HG02642 (cell line): ENCODE results near the gene FASTKD3.

Experiments
- ATAC-seq: cut with Tn5 transposase; IDR thresholded peaks from one replicate; pipeline ENCODE4 v1.9.1; 2021; ENCODE audit warnings: mild to moderate bottlenecking; ENCODE audit not compliant: unreplicated experiment, poor library complexity

The FASTKD3 gene, protein sequence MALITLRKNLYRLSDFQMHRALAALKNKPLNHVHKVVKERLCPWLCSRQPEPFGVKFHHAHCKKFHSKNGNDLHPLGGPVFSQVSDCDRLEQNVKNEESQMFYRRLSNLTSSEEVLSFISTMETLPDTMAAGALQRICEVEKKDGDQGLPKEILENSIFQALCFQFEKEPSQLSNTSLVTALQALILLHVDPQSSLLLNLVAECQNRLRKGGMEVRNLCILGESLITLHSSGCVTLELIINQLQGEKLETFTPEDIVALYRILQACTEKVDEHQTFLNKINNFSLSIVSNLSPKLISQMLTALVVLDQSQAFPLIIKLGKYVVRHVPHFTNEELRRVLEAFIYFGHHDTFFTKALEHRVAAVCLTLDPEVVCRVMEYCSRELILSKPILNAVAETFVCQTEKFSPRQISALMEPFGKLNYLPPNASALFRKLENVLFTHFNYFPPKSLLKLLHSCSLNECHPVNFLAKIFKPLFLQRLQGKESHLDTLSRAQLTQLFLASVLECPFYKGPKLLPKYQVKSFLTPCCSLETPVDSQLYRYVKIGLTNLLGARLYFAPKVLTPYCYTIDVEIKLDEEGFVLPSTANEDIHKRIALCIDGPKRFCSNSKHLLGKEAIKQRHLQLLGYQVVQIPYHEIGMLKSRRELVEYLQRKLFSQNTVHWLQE

DNA sequence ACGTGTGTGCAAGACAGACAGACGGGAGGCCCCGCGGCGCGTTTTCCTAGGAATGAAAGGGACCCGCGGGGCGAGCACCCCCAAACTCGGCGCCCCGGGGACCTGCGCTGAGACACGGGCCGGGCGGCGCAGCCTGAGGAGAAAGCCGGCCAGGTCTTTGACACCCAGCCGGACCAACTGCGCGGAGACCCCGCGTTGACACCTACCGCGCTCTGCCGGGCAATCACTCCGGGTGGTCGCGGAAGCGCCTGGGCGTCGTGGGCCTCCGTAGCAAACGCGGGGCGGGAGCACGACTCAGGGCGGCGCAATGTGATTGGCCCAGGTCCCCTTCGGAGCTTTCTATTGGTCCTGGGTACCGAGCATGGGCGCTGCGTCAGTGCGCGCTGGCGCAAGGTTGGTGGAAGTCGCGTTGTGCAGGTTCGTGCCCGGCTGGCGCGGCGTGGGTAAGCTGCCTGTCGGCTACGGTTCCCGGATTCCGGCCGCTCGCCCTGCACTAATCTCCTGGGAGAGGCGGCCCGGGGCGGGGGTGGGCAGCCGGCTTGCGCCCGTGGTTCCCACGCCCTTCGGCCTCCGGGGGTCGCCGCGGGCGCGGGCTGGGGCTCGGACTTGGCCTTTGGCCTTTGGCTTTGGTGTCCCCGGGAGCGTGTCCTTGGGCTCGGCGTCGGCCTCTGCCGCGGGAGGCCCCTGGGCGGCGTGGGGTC lies at the start of gene FASTKD3, which contains the start of gene MTRR:
Gene FASTKD3, minus strand, starts transcription at position 259 of the 701 bp plus-strand sequence. CDS start 948 bp downstream, outside the sequence.
Gene MTRR, plus strand, starts transcription at position 376 of the 701 bp plus-strand sequence. CDS start 1,647 bp downstream, outside the sequence.
- peak; percentile 99 for ATAC-seq

DNA sequence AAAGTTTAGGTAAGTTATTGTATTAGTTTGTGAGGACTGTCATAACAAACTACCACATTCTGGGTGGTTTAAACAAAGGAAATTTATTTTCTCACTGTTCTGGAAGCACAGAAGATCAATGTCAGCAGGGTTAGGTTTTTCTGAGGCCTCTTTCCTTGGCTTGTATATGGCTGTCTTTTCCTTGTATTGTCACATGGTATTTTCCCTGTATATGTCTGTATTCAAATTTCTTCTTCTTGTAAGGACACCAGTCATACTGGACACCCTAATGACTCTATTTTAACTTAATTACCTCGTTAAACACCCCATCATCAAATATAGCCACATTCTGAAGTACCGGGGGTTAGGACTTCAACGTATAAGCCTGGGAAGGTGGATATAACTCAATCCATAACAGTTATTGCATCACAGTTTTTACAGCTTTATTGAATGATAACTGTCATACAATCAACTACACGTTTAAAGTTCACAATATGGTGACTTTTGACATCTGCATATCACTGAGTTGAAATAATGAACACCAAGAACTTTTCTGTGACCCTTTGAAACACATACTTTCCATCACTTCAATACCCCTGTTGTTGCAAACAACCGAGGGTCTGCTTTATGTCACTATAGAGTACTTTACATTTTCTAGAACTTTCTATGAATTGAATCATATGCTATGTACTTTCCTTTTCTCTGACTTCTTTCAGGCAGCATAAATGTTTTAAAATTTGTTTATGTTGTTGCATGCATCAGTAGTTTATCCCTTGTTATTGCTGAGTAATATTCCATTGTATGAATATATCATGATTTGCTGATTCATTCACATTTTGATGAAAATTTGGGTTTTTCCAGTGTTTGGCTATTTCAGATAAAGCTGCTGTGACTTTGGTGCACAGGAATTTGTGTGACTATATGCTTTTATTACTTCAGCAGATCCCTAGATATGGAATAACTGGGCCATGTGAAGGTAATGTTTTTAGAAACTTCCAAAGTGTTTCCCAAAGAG lies 48.6 kb upstream of the FASTKD3 start:
- ATAC-seq, result no peak

DNA sequence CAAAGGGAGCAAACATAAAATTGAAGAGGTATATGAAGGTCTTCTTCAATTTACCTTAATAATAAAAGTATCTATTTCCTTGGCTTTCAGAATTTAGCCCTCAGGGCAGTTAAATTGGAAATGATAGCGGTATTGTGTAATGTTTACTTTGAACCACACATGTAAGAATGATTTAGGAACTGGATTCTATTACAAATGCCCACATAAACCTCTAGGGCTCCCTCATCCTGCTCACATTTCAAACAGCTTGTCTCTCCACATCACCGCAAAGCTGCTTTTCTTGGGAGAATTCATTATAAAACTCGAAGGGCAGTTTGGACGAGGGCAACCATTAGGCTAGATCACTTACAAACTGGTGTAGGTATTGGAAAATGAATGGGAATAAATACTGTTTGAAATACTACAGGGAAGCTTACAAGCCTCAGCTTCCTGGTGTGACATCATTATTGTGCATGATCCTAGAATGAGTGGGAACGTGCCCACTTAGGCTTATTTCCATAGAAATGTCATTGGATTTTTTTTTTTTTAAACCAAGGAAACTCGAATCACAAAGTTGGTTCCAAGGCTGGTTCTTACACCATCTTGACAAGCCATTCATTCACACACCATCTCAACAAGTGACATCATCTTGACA lies 47.5 kb upstream of the FASTKD3 start:
- ATAC-seq, result no peak

DNA sequence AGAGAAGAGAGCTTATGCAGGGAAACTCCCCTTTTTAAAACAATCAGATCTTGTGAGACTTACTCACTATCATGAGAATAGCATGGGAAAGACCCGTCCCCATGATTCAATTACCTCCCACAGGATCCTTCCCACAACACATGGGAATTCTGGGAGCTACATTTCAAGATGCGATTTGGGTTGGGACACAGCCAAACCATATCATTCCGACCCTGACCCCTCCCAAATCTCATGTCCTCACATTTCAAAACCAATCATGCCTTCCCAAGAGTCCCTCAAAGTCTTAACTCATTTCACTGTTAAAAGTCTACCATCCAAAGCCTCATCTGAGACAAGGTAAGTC lies 42.6 kb upstream of the FASTKD3 start:
- ATAC-seq, result peak; percentile 34

DNA sequence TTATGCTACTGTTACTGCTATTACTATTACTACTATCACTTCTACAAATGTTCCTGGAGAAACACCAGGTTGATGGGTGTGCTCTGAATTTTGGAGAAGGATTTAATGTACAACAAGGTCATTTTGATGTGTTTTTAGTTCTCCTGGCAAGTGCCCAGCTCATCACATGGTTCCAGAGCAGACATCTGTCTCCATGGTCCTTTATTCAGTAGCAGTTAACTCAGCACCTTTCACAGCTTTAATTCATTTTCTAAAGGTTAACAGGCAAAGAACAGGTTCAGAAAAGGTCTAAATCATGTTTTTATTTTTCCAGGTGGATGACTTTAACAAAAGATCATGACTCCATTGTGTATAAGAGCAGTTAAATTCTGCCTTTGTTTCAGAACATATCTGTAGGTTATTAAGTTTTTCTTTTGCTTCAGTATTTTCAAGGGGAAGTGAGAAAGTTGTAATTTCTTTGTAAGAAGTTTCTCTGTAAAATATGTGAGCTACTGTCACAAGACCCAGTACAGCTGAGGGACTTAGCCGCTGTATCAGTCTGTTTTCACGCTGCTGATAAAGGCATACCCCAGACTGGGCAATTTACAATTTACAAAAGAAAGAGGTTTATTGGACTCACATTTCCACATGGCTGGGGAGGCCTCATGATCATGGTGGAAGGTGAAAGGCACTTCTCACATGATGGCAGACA lies 42.1 kb upstream of the FASTKD3 start:
- ATAC-seq, result peak; percentile 54

DNA sequence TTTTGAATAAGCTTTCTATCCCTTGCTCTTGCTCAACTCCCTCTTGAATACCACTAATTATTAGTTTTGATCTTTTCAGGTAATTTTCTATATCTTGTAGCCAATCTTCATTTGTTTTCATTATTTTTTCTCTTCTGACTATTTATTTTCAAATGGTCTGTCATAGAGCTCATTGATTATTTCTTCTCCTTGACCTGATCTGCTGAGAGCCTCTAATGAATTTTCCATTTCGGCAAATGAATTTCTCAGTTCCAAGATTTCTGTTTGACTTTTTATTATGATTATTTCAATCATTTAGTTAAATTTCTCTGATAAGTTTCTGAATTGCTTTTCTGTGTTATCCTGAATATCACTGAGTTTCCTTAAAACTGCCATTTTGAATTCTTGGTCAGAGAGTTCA lies 39.5 kb upstream of the FASTKD3 start:
- ATAC-seq, result no peak

DNA sequence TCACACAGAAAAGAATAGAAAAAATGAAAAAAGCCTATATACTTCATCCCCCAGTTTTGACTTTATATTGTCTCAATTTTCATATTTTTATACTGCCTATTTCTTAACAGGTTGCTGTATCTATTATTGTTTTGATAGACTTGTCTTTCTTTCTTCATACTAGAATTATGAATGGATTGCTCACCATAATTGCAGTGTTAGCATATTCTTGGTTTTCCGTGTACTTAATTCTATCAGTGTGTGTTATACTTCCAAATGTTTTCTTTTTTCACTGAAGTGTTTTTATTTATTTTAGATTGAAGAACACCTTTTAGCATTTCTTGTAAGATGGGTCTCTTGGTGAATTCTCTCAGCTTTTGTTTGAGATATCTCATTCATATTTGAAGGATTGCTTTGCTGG lies 38.8 kb upstream of the FASTKD3 start:
- ATAC-seq, result no peak

DNA sequence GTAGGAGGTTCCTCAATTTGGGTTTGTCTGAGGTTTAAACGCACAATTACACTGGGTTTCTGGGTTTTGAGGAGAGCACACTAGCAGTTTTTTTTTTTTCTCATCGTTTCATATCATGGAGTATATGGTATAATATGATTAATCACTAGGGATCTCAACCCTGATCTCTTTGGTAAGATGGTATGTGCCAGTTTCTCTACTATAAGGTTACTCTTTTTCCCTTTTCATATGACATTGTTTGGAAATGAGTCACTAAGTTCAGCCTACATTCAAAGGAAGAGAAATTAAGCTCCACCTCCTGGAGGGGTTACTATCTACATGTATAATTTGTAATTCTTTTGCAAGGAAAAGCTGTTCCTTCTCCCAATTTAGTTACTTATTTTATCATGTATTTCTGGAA lies 35.3 kb upstream of the FASTKD3 start:
- no peak for ATAC-seq

DNA sequence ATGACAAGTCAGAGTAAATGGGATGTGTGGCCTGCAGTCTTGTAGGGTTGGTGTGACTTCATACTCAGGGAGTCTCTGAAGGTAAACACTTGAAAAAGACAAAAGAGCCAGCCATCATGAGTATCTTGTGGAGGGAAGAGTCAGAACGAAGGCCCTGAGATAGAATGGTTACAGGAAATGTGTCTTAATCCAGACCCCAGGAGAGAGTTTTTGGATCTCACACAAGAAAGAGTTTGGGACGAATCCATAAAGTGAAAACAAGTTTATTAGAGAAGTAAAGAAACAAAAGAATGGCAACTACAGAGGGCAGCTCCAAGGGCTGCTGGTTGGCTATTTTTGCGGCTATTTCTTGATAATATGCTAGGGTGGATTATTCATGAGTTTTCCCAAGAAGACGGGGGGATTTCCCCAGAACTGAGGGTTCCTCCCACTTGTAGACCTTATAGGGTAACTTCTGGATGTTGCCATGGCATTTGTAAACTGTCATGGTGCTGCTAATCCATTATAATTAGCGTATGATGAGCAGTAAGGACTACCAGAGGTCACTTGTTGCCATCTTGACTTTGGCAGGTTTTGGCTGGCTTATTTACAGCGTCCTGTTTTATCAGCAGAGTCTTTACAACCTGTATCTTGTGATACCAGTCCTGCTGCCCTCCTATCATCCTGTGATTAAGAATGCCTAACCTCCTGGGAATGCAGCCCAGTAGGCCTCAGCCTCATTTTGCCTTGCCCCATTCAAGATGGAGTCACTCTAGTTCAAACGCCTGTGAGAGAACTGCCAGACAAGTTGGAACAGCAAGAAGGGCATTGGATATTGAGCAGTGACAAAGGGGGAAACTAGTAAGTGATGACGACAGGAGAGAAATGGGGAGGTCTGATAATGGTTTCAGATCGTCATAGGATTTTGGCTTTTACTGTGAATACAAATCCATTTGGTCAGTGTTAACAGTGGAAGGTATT lies 34.1 kb upstream of the FASTKD3 start:
- ATAC-seq, result no peak

DNA sequence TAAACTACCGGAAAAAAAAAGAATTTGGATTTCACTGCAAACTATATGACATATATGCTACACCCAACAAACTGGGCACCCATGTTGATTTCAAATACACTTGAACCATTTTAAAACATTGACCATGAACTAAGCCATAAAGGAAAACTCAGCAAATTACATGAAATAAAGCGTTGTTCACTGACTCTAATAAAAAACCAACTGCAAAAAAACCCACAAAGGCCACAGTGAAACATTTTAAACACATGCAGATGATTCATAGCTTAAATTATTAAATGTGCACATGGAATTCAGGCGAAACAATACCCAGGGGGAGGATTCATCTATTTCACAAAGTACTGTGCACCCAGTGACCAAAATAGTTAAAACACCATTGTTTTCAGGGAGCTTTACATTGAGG lies 33.4 kb upstream of the FASTKD3 start:
- no peak for ATAC-seq

DNA sequence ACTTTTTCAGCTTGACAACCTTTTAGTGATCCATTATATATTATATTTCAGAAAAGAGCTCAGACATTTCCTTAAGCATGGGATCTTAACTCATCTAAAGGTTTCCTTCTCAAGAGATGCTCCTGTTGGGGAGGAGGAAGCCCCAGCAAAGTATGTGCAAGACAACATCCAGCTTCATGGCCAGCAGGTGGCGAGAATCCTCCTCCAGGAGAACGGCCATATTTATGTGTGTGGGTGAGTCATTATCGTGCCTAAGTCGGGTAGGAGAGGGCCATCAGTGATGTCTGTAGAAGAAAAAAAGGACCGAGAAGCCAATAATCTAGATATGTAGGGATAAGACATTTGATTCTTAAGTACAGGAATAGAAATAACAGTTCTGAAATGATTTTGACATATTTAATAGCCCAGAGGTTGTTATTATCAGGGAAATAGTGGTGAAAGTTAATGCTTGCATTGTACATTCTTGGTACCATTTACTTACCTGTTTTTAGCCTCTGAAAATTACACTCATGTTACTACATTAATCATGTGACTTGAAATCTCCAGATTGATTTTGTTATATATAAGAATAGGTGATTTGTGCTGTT lies 28.3 kb upstream of the FASTKD3 start:
- ATAC-seq, result peak; percentile 77

DNA sequence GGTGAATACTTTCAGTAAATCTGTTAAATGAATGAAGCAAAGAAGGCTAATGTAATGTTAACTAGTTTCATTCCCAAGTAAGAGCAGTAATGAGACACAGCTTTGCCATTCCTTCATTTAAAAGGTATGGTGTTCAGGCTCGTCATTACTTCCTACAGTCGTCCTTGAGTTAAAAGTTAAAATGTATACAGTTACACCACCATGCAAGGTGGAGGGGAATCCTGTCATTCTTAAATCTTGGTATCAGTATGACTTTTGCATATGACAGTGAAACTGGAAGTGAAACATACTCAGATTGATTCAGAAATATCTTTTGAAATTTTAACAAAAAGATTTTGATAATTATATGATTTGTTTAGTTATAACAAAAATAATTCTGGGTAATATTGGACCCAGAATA lies 26.0 kb upstream of the FASTKD3 start:
- peak; percentile 89 for ATAC-seq

DNA sequence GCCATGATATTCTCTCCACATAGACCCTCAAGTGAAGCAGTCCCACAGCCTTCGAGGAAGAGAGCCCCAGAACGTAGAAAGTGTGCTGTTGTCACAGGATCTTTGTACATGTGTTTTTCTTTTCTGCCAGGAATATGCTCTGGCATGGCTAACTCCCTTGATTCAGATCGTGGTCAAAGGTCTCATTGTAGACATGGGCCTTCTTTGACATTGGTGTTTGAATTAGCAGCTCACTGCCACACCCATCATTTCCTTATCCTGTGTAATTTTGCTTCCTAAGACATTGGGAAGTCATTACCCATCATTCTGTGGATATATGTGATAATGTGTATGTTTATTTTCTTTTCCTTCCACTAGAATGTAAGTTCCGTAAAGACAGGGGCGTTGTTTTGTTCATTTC lies 25.6 kb upstream of the FASTKD3 start:
- no peak for ATAC-seq

DNA sequence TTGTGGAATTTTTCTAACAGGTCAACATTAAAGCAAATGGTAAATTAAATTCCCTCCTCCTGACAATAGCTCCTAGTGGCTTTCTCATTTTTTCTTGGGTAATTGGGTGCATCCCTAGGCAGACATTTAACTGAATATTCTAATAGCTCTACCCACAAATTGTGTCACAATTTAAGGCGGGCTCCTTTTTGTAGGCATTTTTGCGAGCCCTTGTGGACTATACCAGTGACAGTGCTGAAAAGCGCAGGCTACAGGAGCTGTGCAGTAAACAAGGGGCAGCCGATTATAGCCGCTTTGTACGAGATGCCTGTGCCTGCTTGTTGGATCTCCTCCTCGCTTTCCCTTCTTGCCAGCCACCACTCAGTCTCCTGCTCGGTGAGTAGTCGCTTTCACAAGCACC lies 20.1 kb upstream of the FASTKD3 start:
- ATAC-seq, result no peak

DNA sequence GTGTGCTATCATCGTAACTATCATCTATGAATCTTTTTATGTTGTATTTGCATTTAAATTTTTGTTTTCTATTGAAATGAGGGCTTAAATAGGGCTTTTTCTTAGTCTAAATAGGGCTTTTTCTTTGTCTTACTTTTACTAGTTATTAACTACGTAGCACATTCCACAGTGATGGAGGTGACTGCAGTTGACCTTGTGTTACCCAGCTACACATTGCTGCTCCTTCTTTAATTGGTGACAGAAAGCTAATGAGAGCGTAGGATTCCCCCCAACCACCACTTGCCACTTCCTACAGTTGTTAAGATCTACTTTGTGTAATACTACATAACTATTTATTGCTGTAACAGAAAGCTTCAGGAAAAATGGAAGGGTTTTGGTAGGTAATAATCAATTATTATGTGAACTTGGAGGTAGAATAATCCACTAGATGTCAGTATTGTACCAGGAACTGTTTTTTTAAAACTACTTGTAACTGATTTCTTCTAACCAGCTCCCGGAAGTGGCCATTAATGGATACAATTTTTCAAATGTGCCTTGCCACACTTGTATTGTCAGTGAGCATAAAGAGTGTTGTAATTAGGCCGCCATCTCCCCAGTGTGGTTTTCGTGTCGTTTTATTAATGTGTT lies 18.1 kb upstream of the FASTKD3 start:
- ATAC-seq, result no peak

DNA sequence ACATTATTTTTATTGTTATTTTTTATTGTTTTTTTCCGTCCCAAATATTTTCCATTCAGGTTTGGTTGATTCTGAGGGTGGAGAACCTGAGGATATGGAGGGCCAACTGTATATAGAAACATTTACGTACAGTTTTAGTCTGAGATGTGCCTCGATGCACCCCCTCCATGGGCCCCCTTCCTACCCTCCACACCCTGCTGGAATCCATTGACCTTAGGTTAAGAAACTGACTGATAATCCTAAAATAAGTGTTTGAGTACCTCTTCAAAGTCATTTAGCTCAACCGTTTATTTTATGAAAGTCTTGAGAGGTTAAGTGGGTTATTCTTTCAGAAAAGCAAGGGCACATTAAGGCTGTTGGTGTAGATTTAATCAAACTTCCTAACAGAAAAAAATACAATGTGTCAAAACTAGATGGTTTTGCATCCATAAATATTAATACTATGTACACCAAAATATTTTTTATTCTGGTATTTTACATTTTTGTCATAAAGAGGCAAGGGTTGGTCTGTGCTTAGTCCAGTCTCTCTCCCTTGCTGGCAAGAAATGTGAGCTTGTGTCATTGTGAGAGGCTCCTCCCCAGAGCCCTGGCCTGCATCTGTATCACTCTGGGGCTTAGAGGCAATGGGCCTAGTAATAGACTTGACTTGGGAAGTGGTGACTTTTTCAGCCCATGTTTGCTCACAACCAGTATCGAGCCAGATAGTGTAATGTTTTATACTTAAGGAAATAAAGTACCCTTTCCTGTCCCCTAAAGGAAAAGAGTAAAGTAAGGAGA lies 15.8 kb upstream of the FASTKD3 start:
- ATAC-seq, result no peak
